AG09319 (cell line): ENCODE results near the gene TSC22D1.

Experiments used
- DNase-seq: peaks from one replicate; pipeline ENCODE4 v3.0.0-alpha.2; 2010; ENCODE audit warnings: low read depth; ENCODE audit errors: extremely low read depth
- CTCF ChIP-seq: IDR thresholded peaks from 2 replicates; pipeline ENCODE4 v1.5.1; 2011; ENCODE audit warnings: low read depth, mild to moderate bottlenecking, inconsistent platforms, low read length, moderate library complexity

Gene TSC22D1

GRCh38 chr13:44549476-44549875, 26.7 kb downstream of the TSC22D1 start:
- no peak for DNase-seq
- no peak for TF ChIP-seq CTCF

- no peak for DNase-seq
- no peak for TF ChIP-seq CTCF
Observed at GRCh38 chr13:44546164-44546563, 30.0 kb downstream of the TSC22D1 start.

GRCh38 chr13:44543369-44543768, 32.8 kb downstream of the TSC22D1 start:
- no peak for DNase-seq
- TF ChIP-seq CTCF: no peak

GRCh38 chr13:44542361-44542760, 33.8 kb downstream of the TSC22D1 start:
- no peak for TF ChIP-seq CTCF
- DNase-seq: no peak

- TF ChIP-seq CTCF: no peak
- DNase-seq: no peak
Observed at GRCh38 chr13:44541601-44542000, 34.5 kb downstream of the TSC22D1 start.

GRCh38 chr13:44540761-44541434, 35.2 kb downstream of the TSC22D1 start:
- no peak for DNase-seq
- TF ChIP-seq CTCF: no peak

GRCh38 chr13:44537248-44537647, 38.9 kb downstream of the TSC22D1 start:
- DNase-seq: no peak
- TF ChIP-seq CTCF: no peak
